SK-N-SH (cell line): ENCODE measurements around the gene AFF3. TPM values are rescaled to one million over a fixed set of nuclear protein-coding genes. Genes with fewer than 3 reads are reported as not detected.

Source experiments
- CTCF ChIA-PET: fragments of 300-600, 350-600 bp; formaldehyde crosslinking; extraction: SDS; loops from one replicate; lab custom pipeline; 2021; lab: Yijun Ruan, JAX
- POLR2A ChIA-PET: fragments of 350-600 bp; sonication (Branson Sonifier 250); formaldehyde crosslinking; extraction: SDS; loops from one replicate; lab custom pipeline; 2020; ENCODE audit warnings: antibody characterized with exemption, inconsistent platforms; lab: Yijun Ruan, JAX
- DNase-seq: peaks from one replicate; pipeline ENCODE4 v3.0.0; 2012
- H2AFZ ChIP-seq: fragments of 200-600 bp; sonication (generic); 2 replicates; pipeline ENCODE4 v1.8.1; 2016; ENCODE audit warnings: antibody characterized with exemption, mild to moderate bottlenecking, low read depth
- H3F3A ChIP-seq: fragments of 200-600 bp; sonication (generic); replicated peaks from 2 replicates; pipeline ENCODE3; 2016; ENCODE audit warnings: antibody characterized with exemption, mild to moderate bottlenecking; ENCODE audit not compliant: insufficient read depth
- H3K27ac ChIP-seq, 2 experiments: fragments of 200-500 bp in 1 of 2; fragments of 200-600 bp in 1 of 2; sonication (Bioruptor generic) in 1 of 2; sonication (generic), shearing (Covaris generic) in 1 of 2; 2 replicates each; pipeline versions ENCODE4 v1.5.1 to v1.6.1; 2014 to 2016; ENCODE audit warnings: low read depth in 2 of 2, inconsistent platforms in 1 of 2, low read length in 1 of 2, mild to moderate bottlenecking in 1 of 2, mixed read lengths in 1 of 2
- H3K27me3 ChIP-seq: fragments of 200-600 bp; sonication (generic), shearing (Covaris generic); 2 replicates; pipeline ENCODE4 v1.6.1; 2016; ENCODE audit warnings: mixed run types; ENCODE audit not compliant: insufficient read depth
- H3K36me3 ChIP-seq, 2 experiments: fragments of 200-500 bp in 1 of 2; fragments of 200-600 bp in 1 of 2; sonication (Bioruptor generic) in 1 of 2; sonication (generic) in 1 of 2; replicated peaks in 1 of 2; 2 replicates each; pipeline versions ENCODE3 to v1.5.1; 2014 to 2016; ENCODE audit warnings: low read length in 1 of 2, mild to moderate bottlenecking in 1 of 2; ENCODE audit not compliant: insufficient read depth in 2 of 2, control insufficient read depth in 1 of 2
- H3K4me1 ChIP-seq, 2 experiments: fragments of 200-500 bp in 1 of 2; fragments of 200-600 bp in 1 of 2; sonication (Bioruptor generic) in 1 of 2; sonication (generic), shearing (Covaris generic) in 1 of 2; 2 replicates each; pipeline versions ENCODE4 v1.5.1 to v1.6.1; 2014 to 2016; ENCODE audit warnings: low read depth in 1 of 2, low read length in 1 of 2, mixed run types in 1 of 2; ENCODE audit not compliant: insufficient read depth in 2 of 2, control insufficient read depth in 1 of 2
- H3K4me2 ChIP-seq: fragments of 200-600 bp; sonication (generic), shearing (Covaris generic); 2 replicates; pipeline ENCODE4 v1.6.1; 2017; ENCODE audit warnings: mixed run types
- H3K4me3 ChIP-seq, 2 experiments: fragments of 200-500 bp in 1 of 2; fragments of 200-600 bp in 1 of 2; sonication (Bioruptor generic) in 1 of 2; sonication (generic), shearing (Covaris generic) in 1 of 2; 2 replicates each; pipeline versions ENCODE4 v1.5.1 to v1.8.1; 2014 to 2016; ENCODE audit warnings: low read depth in 2 of 2, inconsistent platforms in 1 of 2, low read length in 1 of 2, mild to moderate bottlenecking in 1 of 2, mixed read lengths in 1 of 2, moderate library complexity in 1 of 2
- H3K79me2 ChIP-seq: fragments of 200-600 bp; sonication (generic); 2 replicates; pipeline ENCODE4 v1.8.1; 2017; ENCODE audit warnings: mild to moderate bottlenecking; ENCODE audit not compliant: insufficient read depth
- H3K9ac ChIP-seq: fragments of 200-600 bp; sonication (generic); 2 replicates; pipeline ENCODE4 v1.6.1; 2017; ENCODE audit warnings: mixed run types
- H3K9me2 ChIP-seq: fragments of 200-600 bp; sonication (generic); 2 replicates; pipeline ENCODE4 v1.6.1; 2017; ENCODE audit warnings: mixed run types
- H3K9me3 ChIP-seq: fragments of 200-600 bp; sonication (generic); 2 replicates; pipeline ENCODE4 v1.6.1; 2017; ENCODE audit warnings: mixed run types, mild to moderate bottlenecking, moderate library complexity
- H4K20me1 ChIP-seq: fragments of 200-600 bp; sonication (generic); 2 replicates; pipeline ENCODE4 v1.6.1; 2017; ENCODE audit warnings: mild to moderate bottlenecking, mixed run types; ENCODE audit not compliant: insufficient read depth
- CTCF ChIP-seq: fragments of 200-600 bp; sonication (generic); IDR thresholded peaks from 2 replicates; pipeline ENCODE4 v1.6.1; 2017; ENCODE audit warnings: antibody characterized with exemption, mild to moderate bottlenecking, moderate library complexity
- EZH2phosphoT487 ChIP-seq: fragments of 200-600 bp; sonication (generic); IDR thresholded peaks from 2 replicates; pipeline ENCODE4 v1.6.1; 2017; ENCODE audit warnings: low read depth, mixed run types, mild to moderate bottlenecking, antibody characterized with exemption, moderate library complexity, borderline replicate concordance
- FOXM1 ChIP-seq: IDR thresholded peaks from 2 replicates; pipeline ENCODE4 v1.4.0; 2012; ENCODE audit warnings: low read depth, mild to moderate bottlenecking
- GATA2 ChIP-seq: sonication (generic); formaldehyde crosslinking; IDR thresholded peaks from 2 replicates; pipeline ENCODE4 v1.5.0; 2020; ENCODE audit warnings: mild to moderate bottlenecking, missing genetic modification reagents
- MEF2A ChIP-seq: IDR thresholded peaks from 2 replicates; pipeline ENCODE4 v1.4.0; 2012; ENCODE audit warnings: low read depth, borderline replicate concordance
- RFX5 ChIP-seq: IDR thresholded peaks from 2 replicates; pipeline ENCODE4 v1.6.1; 2012; ENCODE audit warnings: mild to moderate bottlenecking, improper control_type of control experiment, low read length
- RXRA ChIP-seq: IDR thresholded peaks from 2 replicates; pipeline ENCODE4 v1.4.0; 2012; ENCODE audit warnings: low read depth, mild to moderate bottlenecking, borderline replicate concordance
- USF1 ChIP-seq: IDR thresholded peaks from 2 replicates; pipeline ENCODE4 v1.4.0; 2012; ENCODE audit warnings: low read depth, borderline replicate concordance
- YY1 ChIP-seq: IDR thresholded peaks from 2 replicates; pipeline ENCODE4 v1.4.0; 2012; ENCODE audit warnings: low read depth, mild to moderate bottlenecking
- WGBS: methylation state at CpG from one replicate; pipeline ENCODE4 v1.1.6; 2017; ENCODE audit warnings: low lambda C conversion rate; 5-methylcytosine and 5-hydroxymethylcytosine counted together
- polyA plus RNA-seq, 3 experiments: library from polyadenylated mRNA; depleted of rRNA; stranded (reverse); fragments of >200 nt; gene quantifications; 2 replicates each; pipeline ENCODE4 v1.2.3, GENCODE V29; 2012

Gene AFF3
- polyA plus RNA-seq, 1 of the 3 experiments (the other 2 are of a cell fraction), result 0.36 TPM

GRCh38 chr2:99867770-99868169 lies 274.6 kb downstream of the AFF3 start:
- no peak overlapping the region for H3K4me3 ChIP-seq
- no peaks in the 10 kb centered on the region for H4K20me1 ChIP-seq
- CTCF ChIA-PET, result interaction anchor here (1.3 kb wide), 1 partner anchor 308 kb away, joined by 3 read pairs; no protein-coding TSS in a partner anchor
- H3K9me3 ChIP-seq, result no peaks in the 10 kb centered on the region
- H3K4me2 ChIP-seq, result no peak overlapping the region
- no peak overlapping the region for H2AFZ ChIP-seq
- no peaks in the 10 kb centered on the region for H3K36me3 ChIP-seq
- 68% methylated on average over 11 of the region's 11 CpGs for WGBS
- POLR2A ChIA-PET, result interaction anchor here (1.1 kb wide), 1 partner anchor 211 kb away, joined by 4 read pairs; no protein-coding TSS in a partner anchor
- H3K9me2 ChIP-seq, result no peaks in the 10 kb centered on the region
- H3K27me3 ChIP-seq, result no peaks in the 10 kb centered on the region
- DNase-seq, result peak; percentile 34
- H3K27ac ChIP-seq, result peak overlapping the region in 1 of 2 experiments; percentile 65; a peak in 2 of 4 replicates
- no peak overlapping the region for H3K9ac ChIP-seq
- peaks cover 0 to 24% of the 10 kb centered on the region in 2 experiments; a peak in 2 of 4 replicates for H3K4me1 ChIP-seq
- TF ChIP-seq MEF2A (no peak), FOXM1 (no peak), RFX5 (no peak), EZH2phosphoT487 (no peak)
- TF ChIP-seq, all 33 proteins: peak for 0
- Histone ChIP-seq H3K79me2 (no peaks in the 10 kb centered on the region), H3F3A (no peaks in the 10 kb centered on the region)

DNA sequence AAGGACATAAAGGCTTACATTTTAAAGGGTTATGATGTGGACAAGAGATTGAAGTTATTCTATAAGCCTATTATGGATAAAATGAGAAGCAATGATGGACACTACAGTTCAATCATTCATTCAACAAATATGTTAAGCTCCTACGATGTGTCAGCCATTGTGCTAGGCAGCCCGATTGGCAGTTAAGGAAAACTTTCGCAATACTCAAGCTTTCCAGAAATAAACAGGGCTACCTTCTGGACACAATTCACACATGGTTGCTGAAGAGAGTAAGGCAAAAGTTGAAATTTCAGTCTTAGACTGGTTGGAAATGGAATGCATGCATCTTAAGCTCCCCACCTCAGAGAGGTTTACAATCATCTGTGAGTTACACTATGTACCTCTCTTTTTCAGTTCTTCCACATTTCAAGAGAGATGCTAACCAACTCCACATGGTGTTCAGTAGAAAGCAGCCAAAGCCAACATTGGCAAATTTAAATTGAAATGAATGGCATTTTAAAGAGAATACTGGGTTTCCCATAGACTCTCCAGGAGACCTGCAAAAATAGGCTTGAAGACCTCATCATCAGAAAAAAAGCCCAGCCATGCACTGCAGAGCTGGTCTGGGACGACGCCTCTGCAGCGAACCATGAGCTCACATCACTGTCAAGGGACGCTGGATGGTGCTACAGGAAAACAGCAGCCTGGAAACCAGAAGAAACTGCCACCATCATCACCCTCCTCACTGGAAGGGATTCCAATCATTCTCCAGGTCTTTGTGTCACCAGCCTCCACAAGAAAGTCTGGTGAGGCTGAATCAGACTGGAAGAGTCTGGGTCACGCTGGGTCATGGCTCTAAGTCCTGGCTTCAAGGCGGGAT lies 276.3 kb downstream of the AFF3 start:
- WGBS, result 84% methylated on average over 9 of the region's 9 CpGs
- Histone ChIP-seq H3K4me2 (no peak overlapping the region), H3K79me2 (no peaks in the 10 kb centered on the region), H3K9ac (no peak overlapping the region), H4K20me1 (no peaks in the 10 kb centered on the region), H3K36me3 (no peaks in the 10 kb centered on the region), H3K4me3 (no peak overlapping the region), H3F3A (no peaks in the 10 kb centered on the region), H3K4me1 (peaks cover 1 to 28% of the 10 kb centered on the region in 2 experiments; a peak in 3 of 4 replicates), H3K9me2 (no peaks in the 10 kb centered on the region), H2AFZ (no peak overlapping the region), H3K27me3 (no peaks in the 10 kb centered on the region), H3K27ac (no peak overlapping the region), H3K9me3 (no peaks in the 10 kb centered on the region)
- DNase-seq, result no peak
- ChIA-PET POLR2A (no interaction called here), CTCF (no interaction called here)
- TF ChIP-seq USF1, result no peak
- no peak for TF ChIP-seq GATA2 (CRISPR knock-in tag)
- TF ChIP-seq CTCF, result no peak
- TF ChIP-seq YY1, result no peak
- no peak for TF ChIP-seq EZH2phosphoT487
- TF ChIP-seq RXRA, result no peak
